GM12873 (cell line): ENCODE data around the gene CD4.

Source experiments
- TF ChIP-seq, protein P1 (sequence below): IDR thresholded peaks from 2 replicates; pipeline ENCODE4 v1.5.1; 2012; ENCODE audit warnings: low read depth, mild to moderate bottlenecking, moderate library complexity, low read length, control low read depth; ENCODE audit not compliant: insufficient read depth; ENCODE audit errors: missing control alignments

CD4 gene

DNA sequence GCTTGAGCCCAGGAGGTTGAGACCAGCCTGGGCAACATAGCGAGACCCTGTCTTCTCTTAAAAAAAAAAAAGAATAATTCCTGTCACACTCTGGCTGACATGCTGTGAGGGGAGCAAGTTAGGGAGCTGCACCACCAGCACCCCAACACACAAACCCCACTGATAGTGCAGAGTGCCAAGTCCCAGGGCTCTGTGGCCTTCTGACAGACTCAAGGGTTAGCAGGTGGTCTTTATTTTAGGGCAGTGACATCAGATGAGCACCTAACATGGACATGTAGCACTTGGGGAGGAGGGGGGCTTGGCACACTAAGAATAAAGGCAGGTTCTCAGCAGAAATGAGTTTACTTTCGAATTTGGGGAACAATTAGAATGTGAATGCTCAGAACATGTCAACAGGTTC, 69.5 kb downstream of the CD4 start:
- TF ChIP-seq, protein P1, sequence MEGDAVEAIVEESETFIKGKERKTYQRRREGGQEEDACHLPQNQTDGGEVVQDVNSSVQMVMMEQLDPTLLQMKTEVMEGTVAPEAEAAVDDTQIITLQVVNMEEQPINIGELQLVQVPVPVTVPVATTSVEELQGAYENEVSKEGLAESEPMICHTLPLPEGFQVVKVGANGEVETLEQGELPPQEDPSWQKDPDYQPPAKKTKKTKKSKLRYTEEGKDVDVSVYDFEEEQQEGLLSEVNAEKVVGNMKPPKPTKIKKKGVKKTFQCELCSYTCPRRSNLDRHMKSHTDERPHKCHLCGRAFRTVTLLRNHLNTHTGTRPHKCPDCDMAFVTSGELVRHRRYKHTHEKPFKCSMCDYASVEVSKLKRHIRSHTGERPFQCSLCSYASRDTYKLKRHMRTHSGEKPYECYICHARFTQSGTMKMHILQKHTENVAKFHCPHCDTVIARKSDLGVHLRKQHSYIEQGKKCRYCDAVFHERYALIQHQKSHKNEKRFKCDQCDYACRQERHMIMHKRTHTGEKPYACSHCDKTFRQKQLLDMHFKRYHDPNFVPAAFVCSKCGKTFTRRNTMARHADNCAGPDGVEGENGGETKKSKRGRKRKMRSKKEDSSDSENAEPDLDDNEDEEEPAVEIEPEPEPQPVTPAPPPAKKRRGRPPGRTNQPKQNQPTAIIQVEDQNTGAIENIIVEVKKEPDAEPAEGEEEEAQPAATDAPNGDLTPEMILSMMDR: no peak

DNA sequence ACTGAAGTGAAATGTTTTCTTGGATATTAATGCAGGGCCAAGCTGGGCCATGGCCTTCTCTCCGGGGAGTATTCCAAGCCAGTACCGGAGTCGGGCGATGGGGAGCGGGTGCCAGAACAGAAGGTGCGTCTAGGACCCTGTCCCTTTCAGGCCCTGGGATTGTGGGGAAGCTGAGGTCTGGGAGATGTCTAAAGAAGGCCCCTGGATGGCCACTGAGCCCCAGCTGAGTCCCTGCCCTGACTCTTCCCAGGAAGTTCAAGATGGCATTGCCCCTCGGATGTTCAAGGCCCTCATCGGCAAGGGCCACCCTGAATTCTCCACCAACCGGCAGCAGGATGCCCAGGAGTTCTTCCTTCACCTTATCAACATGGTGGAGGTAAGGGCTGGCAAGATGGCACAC, 70.8 kb downstream of the CD4 start:
- TF ChIP-seq, protein P1: no peak

DNA sequence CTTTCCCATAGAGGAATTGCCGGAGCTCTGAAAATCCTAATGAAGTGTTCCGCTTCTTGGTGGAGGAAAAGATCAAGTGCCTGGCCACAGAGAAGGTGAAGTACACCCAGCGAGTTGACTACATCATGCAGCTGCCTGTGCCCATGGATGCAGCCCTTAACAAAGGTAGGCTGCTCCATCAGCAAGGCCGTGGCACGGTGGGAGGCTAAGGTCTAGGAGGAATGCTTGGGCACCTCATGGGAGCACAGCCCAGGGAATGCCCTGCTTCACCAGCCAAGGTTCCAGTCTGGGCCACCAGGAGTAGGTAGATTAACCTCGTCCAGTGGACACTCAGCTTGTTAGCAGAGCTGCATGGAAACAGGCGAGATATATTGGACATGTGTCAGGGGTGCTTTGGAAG, 71.6 kb downstream of the CD4 start:
- TF ChIP-seq, protein P1: no peak

DNA sequence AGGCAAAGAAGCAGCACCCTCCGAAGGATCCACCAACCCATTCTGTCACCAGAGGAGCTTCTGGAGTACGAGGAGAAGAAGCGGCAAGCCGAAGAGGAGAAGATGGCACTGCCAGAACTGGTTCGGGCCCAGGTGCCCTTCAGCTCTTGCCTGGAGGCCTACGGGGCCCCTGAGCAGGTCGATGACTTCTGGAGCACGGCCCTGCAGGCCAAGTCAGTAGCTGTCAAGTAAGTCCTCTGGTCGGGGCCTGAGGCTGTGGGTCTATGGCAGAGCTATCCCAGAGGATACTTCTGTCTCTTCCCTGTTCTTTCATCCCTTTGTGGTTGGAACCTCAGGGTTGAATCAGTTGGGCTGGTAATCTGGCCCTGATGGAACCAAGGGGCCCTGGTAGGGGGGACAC, 72.1 kb downstream of the CD4 start:
- TF ChIP-seq, protein P1: no peak

DNA sequence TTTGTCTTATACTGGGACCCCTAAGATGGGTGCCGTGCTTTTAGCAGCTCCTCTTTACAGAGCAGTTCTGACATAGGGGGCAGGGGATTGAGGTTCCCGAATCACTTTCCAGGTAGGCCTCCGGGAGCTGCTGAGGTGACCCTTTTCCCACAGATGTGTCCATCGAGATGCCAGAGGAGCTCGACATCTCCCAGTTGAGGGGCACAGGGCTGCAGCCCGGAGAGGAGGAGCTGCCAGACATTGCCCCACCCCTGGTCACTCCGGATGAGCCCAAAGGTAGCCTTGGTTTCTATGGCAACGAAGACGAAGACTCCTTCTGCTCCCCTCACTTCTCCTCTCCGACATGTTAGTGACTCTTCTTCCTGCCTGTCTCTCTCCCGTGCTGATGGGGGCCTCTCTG, 73.7 kb downstream of the CD4 start:
- TF ChIP-seq, protein P1: no peak

DNA sequence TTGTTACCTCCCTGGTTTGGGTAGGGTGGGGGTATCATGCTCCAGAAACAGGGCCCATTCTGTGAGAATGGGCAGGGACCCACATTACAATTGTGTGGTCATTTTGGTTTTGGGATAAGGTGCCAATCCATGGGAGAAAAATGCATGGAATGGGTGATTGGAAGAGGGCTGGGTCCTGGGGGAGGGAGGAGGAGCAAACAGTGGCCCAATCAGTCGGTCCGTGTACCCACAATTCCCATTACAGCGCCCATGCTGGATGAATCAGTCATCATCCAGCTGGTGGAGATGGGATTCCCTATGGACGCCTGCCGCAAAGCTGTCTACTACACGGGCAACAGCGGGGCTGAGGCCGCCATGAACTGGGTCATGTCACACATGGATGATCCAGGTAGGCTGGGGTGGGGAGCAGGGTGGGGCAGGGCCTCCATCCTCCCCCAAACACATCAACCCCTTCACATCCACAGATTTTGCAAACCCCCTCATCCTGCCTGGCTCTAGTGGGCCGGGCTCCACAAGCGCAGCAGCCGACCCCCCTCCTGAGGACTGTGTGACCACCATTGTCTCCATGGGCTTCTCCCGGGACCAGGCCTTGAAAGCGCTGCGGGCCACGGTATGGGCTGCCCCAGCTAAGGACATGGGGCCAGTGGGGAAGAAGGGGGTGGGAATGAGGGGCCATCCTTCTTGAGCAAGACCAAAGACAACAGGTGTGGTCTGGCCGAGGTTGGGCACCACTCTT, 74.4 kb downstream of the CD4 start:
- TF ChIP-seq, protein P1: no peak

DNA sequence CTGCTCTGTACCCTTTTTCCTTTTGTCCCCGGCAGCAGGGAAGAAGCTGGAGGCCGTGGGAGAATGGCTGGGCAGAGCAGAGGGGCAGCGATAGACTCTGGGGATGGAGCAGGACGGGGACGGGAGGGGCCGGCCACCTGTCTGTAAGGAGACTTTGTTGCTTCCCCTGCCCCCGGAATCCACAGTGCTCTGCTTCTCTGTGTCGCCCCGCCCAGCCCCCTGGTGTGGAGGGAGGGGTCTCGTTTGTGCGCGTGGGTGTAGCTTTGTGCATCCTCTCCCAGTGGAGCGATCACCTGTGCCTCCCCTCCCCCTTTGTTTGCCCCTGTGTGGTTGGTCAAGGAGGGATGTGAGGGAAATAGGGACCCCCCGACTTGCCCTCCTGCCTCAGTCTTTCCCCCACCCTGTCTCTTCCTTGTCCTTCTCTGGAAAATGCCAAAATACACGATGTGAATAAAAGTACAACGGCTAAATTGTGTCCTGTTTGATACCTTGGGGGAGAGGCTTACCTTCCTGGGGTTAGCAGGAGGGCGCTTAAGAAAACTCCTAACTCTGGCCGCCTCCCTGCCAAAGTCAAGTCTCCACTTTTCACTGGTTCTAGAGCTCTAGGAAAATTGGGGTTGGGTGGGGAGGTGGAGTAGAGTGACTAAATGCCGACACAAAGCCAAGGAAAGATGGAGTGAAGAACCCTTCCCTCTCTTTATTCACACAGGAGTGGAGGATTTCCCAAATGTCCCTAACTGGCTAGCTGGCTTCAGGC, 77.0 kb downstream of the CD4 start:
- TF ChIP-seq, protein P1: no peak
